ENCODE measurements around the gene CORO7. TPM values are rescaled to one million over a fixed set of nuclear protein-coding genes. Genes with fewer than 3 reads are reported as not detected.

The CORO7 gene
- total and polyA plus RNA-seq, 2 donors (not counting 1 experiment from before 2014, with no cell fraction given), result 117 to 230 TPM

DNA sequence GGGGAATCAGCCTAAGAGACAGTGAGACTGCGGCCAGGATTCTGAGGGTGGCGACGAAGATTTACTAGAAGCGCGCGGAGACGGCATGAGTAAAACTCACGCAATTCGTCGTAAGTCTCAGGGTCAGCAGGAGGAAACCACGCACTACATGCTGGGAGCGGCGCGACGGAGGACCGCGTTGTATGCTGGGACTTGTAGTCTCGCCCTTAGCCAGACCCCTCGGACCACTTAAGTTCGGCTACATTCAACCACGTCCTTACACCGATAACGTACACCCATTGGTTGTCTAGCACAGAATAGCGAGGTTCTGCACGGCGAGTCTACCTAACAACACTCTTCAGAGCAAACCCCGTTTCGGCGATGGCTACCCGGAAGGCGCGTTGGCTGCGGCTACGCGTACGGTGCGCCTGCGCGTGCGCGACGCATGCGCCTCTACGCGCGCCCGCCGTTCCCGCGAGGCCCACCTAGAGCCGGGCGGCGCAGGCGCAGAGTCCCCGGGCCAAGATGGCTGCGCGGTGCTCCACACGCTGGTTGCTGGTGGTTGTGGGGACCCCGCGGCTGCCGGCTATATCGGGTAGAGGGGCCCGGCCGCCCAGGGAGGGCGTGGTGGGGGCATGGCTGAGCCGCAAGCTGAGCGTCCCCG lies 9.1 kb upstream of the CORO7 start, which contains the start of gene DNAJA3:
DNAJA3 (plus strand) TSS at position 491 of the 643 bp plus-strand sequence; CDS start at position 505, 14 bp downstream.
- Histone ChIP-seq H3K4me2 (replicated peaks; ENCODE audit: low read depth, low read length, poor library complexity, severe bottlenecking) (peak within 1 kb of the TSS; percentile 81), H3K9ac (ENCODE audit: low read length) (peak within 1 kb of the TSS; percentile 94), H3K4me1 (ENCODE audit: control insufficient read depth in 2 of 2, insufficient read depth in 2 of 2, low read length in 2 of 2) (peaks cover 14 to 20% of the 10 kb centered on the region in 2 donors), H4K20me1 (ENCODE audit: control insufficient read depth, insufficient read depth, low read length, poor library complexity, severe bottlenecking) (peaks cover 3% of the 10 kb centered on the region), H3K27ac (ENCODE audit: low read length in 2 of 2) (peak within 1 kb of the TSS; percentile 93 to 96), H3K9me3 (ENCODE audit: control extremely low read depth in 1 of 3, control insufficient read depth in 2 of 3, insufficient read depth in 1 of 3, low read length in 2 of 3) (no peaks in the 10 kb centered on the region), H3K79me2 (ENCODE audit: control insufficient read depth, insufficient read depth, low read length) (peaks cover 44% of the 10 kb centered on the region), H3K36me3 (replicated peaks in 1 of 2; ENCODE audit: control extremely low read depth in 1 of 2, control insufficient read depth in 1 of 2, extremely low read depth in 1 of 2, insufficient read depth in 2 of 2, low read length in 1 of 2) (peaks cover 2 to 6% of the 10 kb centered on the region in 2 experiments), H2AFZ (ENCODE audit: insufficient read depth, low read depth, low read length, poor library complexity, severe bottlenecking) (peak within 1 kb of the TSS; percentile 81), H3K27me3 (replicated peaks in 1 of 4; ENCODE audit: control extremely low read depth in 1 of 4, control insufficient read depth in 3 of 4, insufficient read depth in 4 of 4, low read length in 3 of 4) (no peaks in the 10 kb centered on the region), H3K4me3 (ENCODE audit: control extremely low read depth in 1 of 5, extremely low read depth in 1 of 5, insufficient read depth in 1 of 5, low read depth in 2 of 5, low read length in 4 of 5) (peak within 1 kb of the TSS; percentile 80 to 99 (median 89))
- Mint-ChIP-seq H3K27ac (peak within 1 kb of the TSS; percentile 100), H3K4me1 (peaks cover 25% of the 10 kb centered on the region), H3K27me3 (no peaks in the 10 kb centered on the region), H3K9me3 (ENCODE audit: insufficient read depth) (no peaks in the 10 kb centered on the region), H3K4me3 (peak within 1 kb of the TSS; percentile 97)
- peak; percentile 98 for DNase-seq
- intact Hi-C loops (cut with micrococcal nuclease), result loop anchor here (1.0 to 2.0 kb wide), 8 partner anchors 9 to 191 kb away; partner anchors contain the start of genes CDIP1, CORO7, HMOX2 and PAM16
- TF ChIP-seq EZH2 (IDR thresholded peaks at IDR 0.05; ENCODE audit: borderline replicate concordance, insufficient read depth, low read depth, low read length, poor library complexity, severe bottlenecking), result no peak
- TF ChIP-seq, protein P1, sequence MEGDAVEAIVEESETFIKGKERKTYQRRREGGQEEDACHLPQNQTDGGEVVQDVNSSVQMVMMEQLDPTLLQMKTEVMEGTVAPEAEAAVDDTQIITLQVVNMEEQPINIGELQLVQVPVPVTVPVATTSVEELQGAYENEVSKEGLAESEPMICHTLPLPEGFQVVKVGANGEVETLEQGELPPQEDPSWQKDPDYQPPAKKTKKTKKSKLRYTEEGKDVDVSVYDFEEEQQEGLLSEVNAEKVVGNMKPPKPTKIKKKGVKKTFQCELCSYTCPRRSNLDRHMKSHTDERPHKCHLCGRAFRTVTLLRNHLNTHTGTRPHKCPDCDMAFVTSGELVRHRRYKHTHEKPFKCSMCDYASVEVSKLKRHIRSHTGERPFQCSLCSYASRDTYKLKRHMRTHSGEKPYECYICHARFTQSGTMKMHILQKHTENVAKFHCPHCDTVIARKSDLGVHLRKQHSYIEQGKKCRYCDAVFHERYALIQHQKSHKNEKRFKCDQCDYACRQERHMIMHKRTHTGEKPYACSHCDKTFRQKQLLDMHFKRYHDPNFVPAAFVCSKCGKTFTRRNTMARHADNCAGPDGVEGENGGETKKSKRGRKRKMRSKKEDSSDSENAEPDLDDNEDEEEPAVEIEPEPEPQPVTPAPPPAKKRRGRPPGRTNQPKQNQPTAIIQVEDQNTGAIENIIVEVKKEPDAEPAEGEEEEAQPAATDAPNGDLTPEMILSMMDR (IDR thresholded peaks at IDR 0.05), result no peak
- ATAC-seq (ENCODE audit: low read depth), result peak; percentile 92
- WGBS (ENCODE audit: insufficient coverage), result under 1% methylated on average over 68 of the region's 68 CpGs
- ChIA-PET CTCF (no interaction called here), POLR2A (interaction anchor here (0.9 kb wide), 1 partner anchor 50 kb away, joined by 5 read pairs; no protein-coding TSS in a partner anchor)
